GM18507 (cell line): ENCODE measurements around the gene RORB.
A peak's percentile ranks its signal among the peaks of the same experiment; 100 is the strongest.

Experiments used
- DNase-seq: peaks from one replicate; pipeline ENCODE4 v3.0.0; 2011; ENCODE audit warnings: low read depth; ENCODE audit not compliant: insufficient read length; ENCODE audit errors: extremely low spot score
- FAIRE-seq: peaks from 2 replicates; lab custom pipeline; 2011; peaks lifted over from hg19 to GRCh38; lab: Jason Lieb, UNC

Gene RORB

GRCh38 chr9:74573640-74574191, 76.6 kb downstream of the RORB start:
- no peak for FAIRE-seq
- DNase-seq = no peak

- no peak for FAIRE-seq
These were observed 79.0 kb downstream of the RORB start for GRCh38 chr9:74576176-74576575.

GRCh38 chr9:74577956-74578355, 80.8 kb downstream of the RORB start:
- FAIRE-seq = peak; percentile 71
- DNase-seq = no peak

More at GRCh38 chr9:74576176-74576575, 79.0 kb downstream of the RORB start:
- DNase-seq = no peak

GRCh38 chr9:74589576-74589975, 92.4 kb downstream of the RORB start:
- FAIRE-seq (no peak), DNase-seq (no peak)

GRCh38 chr9:74595286-74595685, 98.2 kb downstream of the RORB start:
- DNase-seq (no peak), FAIRE-seq (no peak)

GRCh38 chr9:74598874-74599273, 101.7 kb downstream of the RORB start:
- FAIRE-seq = no peak
- DNase-seq = no peak

GRCh38 chr9:74609671-74610405, 112.7 kb downstream of the RORB start:
- FAIRE-seq = no peak
- no peak for DNase-seq

- FAIRE-seq (no peak), DNase-seq (no peak)
These were observed 113.5 kb downstream of the RORB start for GRCh38 chr9:74610523-74611061.

- DNase-seq (no peak), FAIRE-seq (no peak)
These were observed 133.1 kb downstream of the RORB start for GRCh38 chr9:74630228-74630627.

- FAIRE-seq = no peak
- no peak for DNase-seq
These were observed 142.0 kb downstream of the RORB start for GRCh38 chr9:74639112-74639511.

GRCh38 chr9:74642376-74642775, 145.2 kb downstream of the RORB start:
- FAIRE-seq (no peak), DNase-seq (no peak)

GRCh38 chr9:74643303-74643923, 146.3 kb downstream of the RORB start:
- no peak for FAIRE-seq
- no peak for DNase-seq

- DNase-seq (no peak), FAIRE-seq (no peak)
These were observed 146.9 kb downstream of the RORB start for GRCh38 chr9:74644023-74644422.

GRCh38 chr9:74645007-74645639, 148.0 kb downstream of the RORB start:
- no peak for FAIRE-seq
- no peak for DNase-seq

- DNase-seq (no peak), FAIRE-seq (no peak)
These were observed 156.4 kb downstream of the RORB start for GRCh38 chr9:74653410-74654080.

- DNase-seq = no peak
- no peak for FAIRE-seq
These were observed 165.5 kb downstream of the RORB start for GRCh38 chr9:74662674-74663073.

- no peak for FAIRE-seq
- DNase-seq = no peak
These were observed 166.3 kb downstream of the RORB start for GRCh38 chr9:74663439-74663838.

- DNase-seq = no peak
- no peak for FAIRE-seq
These were observed 169.6 kb downstream of the RORB start for GRCh38 chr9:74666625-74667316.

GRCh38 chr9:74672237-74672636, 175.1 kb downstream of the RORB start:
- FAIRE-seq = no peak
- no peak for DNase-seq
